Upper lobe of left lung (tissue), 6 donors: ENCODE measurements around the gene OXTR. TPM values are rescaled to one million over a fixed set of nuclear protein-coding genes. Genes with fewer than 3 reads are reported as not detected.
A peak's percentile ranks its signal among the peaks of the same experiment; 100 is the strongest.

Experiments used
- ATAC-seq, 2 donors: fragments of 200-7000 bp; cut with Tn5 transposase; one replicate each; pipeline ENCODE4 v1.9.1; 2022; ENCODE audit warnings: mild to moderate bottlenecking in 2 of 2, moderate library complexity in 2 of 2; ENCODE audit not compliant: low FRiP score in 2 of 2
- DNase-seq, 2 donors: peaks; one replicate each; pipeline ENCODE4 v3.0.0-alpha.2; 2019 to 2020
- H3K27ac ChIP-seq, 4 donors: fragments of 200-600 bp; sonication (generic); one replicate each; pipeline ENCODE4 v1.5.1; 2016 to 2019
- H3K27me3 ChIP-seq, 4 donors: fragments of 200-600 bp; sonication (generic); one replicate each; pipeline ENCODE4 v1.5.1; 2017 to 2019
- H3K36me3 ChIP-seq, 4 donors: fragments of 200-600 bp; sonication (generic); one replicate each; pipeline ENCODE4 v1.5.1; 2016 to 2019
- H3K4me1 ChIP-seq, 4 donors: fragments of 200-600 bp; sonication (generic); one replicate each; pipeline ENCODE4 v1.5.1; 2018 to 2019
- H3K4me3 ChIP-seq, 4 donors: fragments of 200-600 bp; sonication (generic); one replicate each; pipeline ENCODE4 v1.5.1; 2017 to 2019; ENCODE audit warnings: mild to moderate bottlenecking in 2 of 4, moderate library complexity in 1 of 4
- H3K9me3 ChIP-seq, 4 donors: fragments of 200-600 bp; sonication (generic); one replicate each; pipeline ENCODE4 v1.5.1; 2018 to 2019
- EP300 ChIP-seq, 4 donors: sonication (generic); formaldehyde crosslinking; IDR thresholded peaks; one replicate each; pipeline ENCODE4 v1.5.1; 2017; ENCODE audit warnings: antibody characterized with exemption in 4 of 4, control low read depth in 2 of 4
- POLR2A ChIP-seq, 4 donors: fragments of 450-650 bp; IDR thresholded peaks; one replicate each; pipeline ENCODE4 v1.5.1; 2016 to 2017; ENCODE audit warnings: antibody characterized with exemption in 4 of 4, mild to moderate bottlenecking in 2 of 4
- POLR2AphosphoS5 ChIP-seq, 2 donors: sonication (generic); formaldehyde crosslinking; IDR thresholded peaks; one replicate each; pipeline ENCODE4 v1.5.1; 2017; ENCODE audit warnings: antibody characterized with exemption in 2 of 2
- WGBS, 2 donors: methylation state at CpG; one replicate each; pipeline ENCODE4 v1.1.5; 2017 to 2018; 5-methylcytosine and 5-hydroxymethylcytosine counted together
- total RNA-seq, 6 donors: library from RNA; depleted of rRNA in 4 of 6; stranded (reverse); fragments of >200 nt in 4 of 6; gene quantifications; one replicate each; pipeline versions ENCODE4 v1.1.0 to v1.2.1, GENCODE V29; 2016 to 2021
- TF ChIP-seq, protein P1 (sequence below), 6 experiments: fragments of 450-650 bp in 4 of 6; fragments of 200-600 bp in 2 of 6; sonication (generic) in 2 of 6; IDR thresholded peaks; one replicate each; pipeline ENCODE4 v1.5.1; 2016 to 2019; ENCODE audit warnings: antibody characterized with exemption in 6 of 6
- donor health status: DM: no; HTN: no; CAD: no; lungs with moderate emphysema.
- donor health status: DM: no; HTN: yes; CAD: no; lungs with severe emphysema.

The OXTR gene
- total RNA-seq, 6 donors from 2014 or later = 0.15 to 11.5 (median 0.45) TPM; not detected in 2

DNA sequence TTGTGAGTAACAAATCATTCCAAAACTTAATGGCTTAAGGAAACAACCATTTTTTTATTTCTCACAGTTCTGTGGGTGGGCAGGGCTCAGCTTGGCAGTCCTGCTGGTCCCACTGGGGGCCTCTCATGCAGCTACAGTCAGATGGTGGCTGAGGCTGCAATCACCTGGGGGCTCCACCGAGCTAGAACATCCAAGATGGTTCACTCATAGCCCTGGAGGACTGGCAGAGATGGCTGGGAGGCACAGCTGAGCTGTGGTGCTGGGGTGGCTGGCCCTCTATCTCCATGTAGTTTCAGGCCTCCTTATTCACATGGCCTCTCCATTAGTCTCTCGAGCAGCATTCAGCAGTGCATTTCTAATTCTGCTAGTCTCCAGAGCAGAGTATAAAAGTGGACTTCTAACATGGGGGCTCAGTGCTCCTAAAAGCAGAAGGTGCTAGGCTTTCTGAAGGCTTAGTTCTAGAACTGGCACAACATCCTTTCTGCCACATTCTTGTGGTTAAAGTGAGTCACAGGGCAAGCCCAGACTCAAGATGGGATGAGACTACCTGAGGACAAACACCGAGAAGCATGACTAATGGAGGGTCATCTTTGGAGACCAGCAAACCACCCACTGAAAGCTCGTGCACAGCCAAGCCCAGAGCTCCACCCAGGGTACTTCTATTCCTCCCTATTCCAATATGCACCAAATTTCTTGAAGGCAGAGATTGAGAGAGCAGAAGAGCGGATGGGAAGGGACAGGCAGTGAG, 29.5 kb downstream of the OXTR start:
- WGBS, 2 donors = 84 to 88% methylated on average over 5 of the region's 5 CpGs
- Histone ChIP-seq H3K36me3 (no peaks in the 10 kb centered on the region), H3K27me3 (no peaks in the 10 kb centered on the region), H3K4me1 (no peaks in the 10 kb centered on the region), H3K9me3 (no peaks in the 10 kb centered on the region), H3K4me3 (no peak overlapping the region), H3K27ac (no peak overlapping the region)
- ATAC-seq (no peak), DNase-seq (no peak)
- TF ChIP-seq, protein P1, sequence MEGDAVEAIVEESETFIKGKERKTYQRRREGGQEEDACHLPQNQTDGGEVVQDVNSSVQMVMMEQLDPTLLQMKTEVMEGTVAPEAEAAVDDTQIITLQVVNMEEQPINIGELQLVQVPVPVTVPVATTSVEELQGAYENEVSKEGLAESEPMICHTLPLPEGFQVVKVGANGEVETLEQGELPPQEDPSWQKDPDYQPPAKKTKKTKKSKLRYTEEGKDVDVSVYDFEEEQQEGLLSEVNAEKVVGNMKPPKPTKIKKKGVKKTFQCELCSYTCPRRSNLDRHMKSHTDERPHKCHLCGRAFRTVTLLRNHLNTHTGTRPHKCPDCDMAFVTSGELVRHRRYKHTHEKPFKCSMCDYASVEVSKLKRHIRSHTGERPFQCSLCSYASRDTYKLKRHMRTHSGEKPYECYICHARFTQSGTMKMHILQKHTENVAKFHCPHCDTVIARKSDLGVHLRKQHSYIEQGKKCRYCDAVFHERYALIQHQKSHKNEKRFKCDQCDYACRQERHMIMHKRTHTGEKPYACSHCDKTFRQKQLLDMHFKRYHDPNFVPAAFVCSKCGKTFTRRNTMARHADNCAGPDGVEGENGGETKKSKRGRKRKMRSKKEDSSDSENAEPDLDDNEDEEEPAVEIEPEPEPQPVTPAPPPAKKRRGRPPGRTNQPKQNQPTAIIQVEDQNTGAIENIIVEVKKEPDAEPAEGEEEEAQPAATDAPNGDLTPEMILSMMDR (IDR thresholded peaks at IDR 0.05) = no peak
- TF ChIP-seq POLR2A (IDR thresholded peaks at IDR 0.05) (no peak), POLR2AphosphoS5 (IDR thresholded peaks at IDR 0.05) (no peak), EP300 (IDR thresholded peaks at IDR 0.05) (no peak)

DNA sequence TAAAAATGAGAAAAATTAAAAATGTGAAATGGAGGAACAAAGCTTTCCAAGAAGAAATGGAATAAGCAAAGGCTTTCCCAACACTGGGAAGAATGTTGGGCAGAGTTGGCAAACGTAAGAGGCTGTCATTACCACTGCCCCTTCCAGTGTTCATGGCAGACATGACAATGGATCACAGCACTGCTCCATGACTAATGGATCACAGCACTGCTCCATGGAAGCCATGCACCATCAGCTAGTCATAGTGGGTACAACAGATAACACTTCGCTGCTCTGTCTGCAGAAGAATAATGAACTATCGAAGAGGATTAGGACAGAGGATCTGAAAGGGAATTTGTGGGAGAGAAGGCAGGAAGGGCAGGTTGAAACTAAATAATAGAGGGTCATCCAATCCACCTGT, 30.8 kb downstream of the OXTR start:
- 75 to 77% methylated on average over 3 of the region's 3 CpGs for WGBS, 2 donors
- no peak for DNase-seq
- Histone ChIP-seq H3K4me3 (no peak overlapping the region), H3K4me1 (no peaks in the 10 kb centered on the region), H3K27ac (no peak overlapping the region), H3K27me3 (no peaks in the 10 kb centered on the region), H3K9me3 (no peaks in the 10 kb centered on the region), H3K36me3 (no peaks in the 10 kb centered on the region)
- no peak for ATAC-seq
- TF ChIP-seq, protein P1 (IDR thresholded peaks at IDR 0.05) = no peak
- TF ChIP-seq POLR2A (IDR thresholded peaks at IDR 0.05) = no peak
- no peak for TF ChIP-seq POLR2AphosphoS5 (IDR thresholded peaks at IDR 0.05)
- TF ChIP-seq EP300 (IDR thresholded peaks at IDR 0.05) = no peak

DNA sequence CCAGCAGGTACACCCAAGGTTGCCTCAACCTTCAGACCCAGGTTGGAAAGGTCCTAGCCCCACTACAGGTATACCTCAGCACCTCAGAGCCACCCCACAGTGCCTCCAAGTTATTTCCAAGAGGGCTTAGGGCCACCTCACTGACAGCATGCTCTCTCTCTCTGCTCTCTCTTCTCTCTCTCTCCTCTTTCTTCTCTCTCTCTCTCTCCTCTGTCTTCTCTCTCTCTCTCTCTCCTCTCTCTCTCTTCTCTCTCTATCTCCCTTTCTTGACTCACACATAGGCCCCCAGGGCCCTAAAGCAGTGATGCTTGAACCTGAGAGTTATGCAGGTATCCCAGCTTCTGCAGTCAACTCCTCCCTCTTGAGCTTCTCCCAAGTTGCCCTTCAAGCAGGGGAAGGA, 31.6 kb downstream of the OXTR start:
- Histone ChIP-seq H3K27ac (no peak overlapping the region), H3K9me3 (no peaks in the 10 kb centered on the region), H3K27me3 (no peaks in the 10 kb centered on the region), H3K4me1 (no peaks in the 10 kb centered on the region), H3K4me3 (no peak overlapping the region), H3K36me3 (no peaks in the 10 kb centered on the region)
- DNase-seq (no peak), ATAC-seq (no peak)
- TF ChIP-seq POLR2AphosphoS5 (IDR thresholded peaks at IDR 0.05) = no peak
- TF ChIP-seq, protein P1 (IDR thresholded peaks at IDR 0.05) = no peak

DNA sequence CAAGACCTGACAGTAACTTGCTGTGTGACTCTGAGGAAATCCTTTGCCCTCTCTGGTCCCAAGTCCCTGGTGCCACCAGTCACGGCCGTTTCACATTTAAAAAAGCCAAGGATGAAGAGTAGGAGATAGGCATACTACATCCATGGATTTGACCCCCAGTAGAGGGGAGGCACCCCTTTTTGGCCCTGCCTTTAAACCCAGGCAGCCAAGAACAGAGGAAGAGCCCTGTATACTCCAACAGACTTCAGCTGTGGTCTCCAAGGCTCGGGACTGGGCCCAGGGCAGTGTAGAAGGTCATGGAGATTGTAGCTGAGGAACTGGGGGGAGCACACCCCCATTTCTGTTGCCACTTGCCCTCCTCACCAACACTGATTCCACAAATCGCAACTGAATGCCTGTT, 32.1 kb downstream of the OXTR start:
- Histone ChIP-seq H3K4me3 (no peak overlapping the region), H3K4me1 (no peaks in the 10 kb centered on the region), H3K27me3 (no peaks in the 10 kb centered on the region), H3K27ac (no peak overlapping the region), H3K9me3 (no peaks in the 10 kb centered on the region), H3K36me3 (no peaks in the 10 kb centered on the region)
- 84 to 89% methylated on average over 4 of the region's 4 CpGs for WGBS, 2 donors
- DNase-seq (no peak), ATAC-seq (no peak)
- no peak for TF ChIP-seq POLR2AphosphoS5 (IDR thresholded peaks at IDR 0.05)
- TF ChIP-seq EP300 (IDR thresholded peaks at IDR 0.05) = no peak
- TF ChIP-seq, protein P1 (IDR thresholded peaks at IDR 0.05) = no peak
- TF ChIP-seq POLR2A (IDR thresholded peaks at IDR 0.05) = no peak

DNA sequence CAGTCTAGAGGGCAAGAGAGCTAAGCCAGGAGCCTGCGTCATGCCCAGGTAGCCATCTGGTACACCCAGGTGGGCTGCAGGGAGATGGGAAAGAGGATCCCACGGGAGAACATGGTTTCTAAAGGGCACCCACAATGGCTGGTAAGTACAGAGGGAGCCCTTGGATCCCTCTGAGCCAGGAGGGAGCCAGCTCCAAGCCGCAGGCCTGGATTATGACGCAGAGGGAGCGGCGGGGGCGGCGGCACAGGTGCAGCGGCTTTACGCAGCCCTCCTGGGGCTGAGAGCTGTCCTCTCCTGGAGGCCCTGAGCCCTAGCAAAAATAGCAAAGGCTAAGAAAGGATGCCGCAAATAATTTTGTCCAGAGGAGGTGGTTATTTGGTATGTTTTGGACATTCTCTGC, 33.0 kb downstream of the OXTR start:
- no peaks in the 10 kb centered on the region for H3K36me3 ChIP-seq
- TF ChIP-seq POLR2AphosphoS5 (IDR thresholded peaks at IDR 0.05) = no peak
- TF ChIP-seq POLR2A (IDR thresholded peaks at IDR 0.05) = no peak
- no peak for TF ChIP-seq EP300 (IDR thresholded peaks at IDR 0.05)
- TF ChIP-seq, protein P1 (IDR thresholded peaks at IDR 0.05) = no peak
- H3K9me3 ChIP-seq = no peaks in the 10 kb centered on the region
- peak in 1 of 2 donors; percentile 47 for DNase-seq
- 91 to 92% methylated on average over 11 of the region's 11 CpGs for WGBS, 2 donors
- no peak overlapping the region for H3K4me3 ChIP-seq
- no peak overlapping the region for H3K27ac ChIP-seq
- H3K27me3 ChIP-seq = no peaks in the 10 kb centered on the region
- no peaks in the 10 kb centered on the region for H3K4me1 ChIP-seq
- no peak for ATAC-seq
